HK-2 (cell line): ENCODE data around the gene CAMTA1.

Source experiments
- DNase-seq: peaks from one replicate; pipeline ENCODE4 v3.0.0-alpha.2; 2018; ENCODE audit not compliant: unreplicated experiment

CAMTA1 gene

DNA sequence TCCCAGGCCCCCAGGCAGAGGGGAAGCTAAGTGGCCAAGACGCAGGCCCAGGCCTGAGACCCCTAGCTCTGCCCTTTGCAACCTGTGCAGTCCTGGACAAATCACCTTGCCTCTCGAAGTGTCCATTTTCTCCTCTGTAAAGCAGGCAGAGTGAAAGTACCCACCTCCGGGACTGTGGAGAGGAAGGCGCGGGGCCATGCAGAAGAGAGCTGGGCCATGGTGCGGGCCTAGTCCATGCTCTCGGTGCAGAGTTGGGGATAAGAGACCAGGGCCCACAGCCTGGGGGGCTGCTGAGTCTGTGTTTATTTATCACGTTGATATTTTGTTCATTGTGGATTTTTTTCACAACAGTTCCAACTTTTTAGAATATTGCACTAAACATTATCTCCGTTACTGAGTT is 825.7 kb downstream of the CAMTA1 start:
- no peak for DNase-seq

DNA sequence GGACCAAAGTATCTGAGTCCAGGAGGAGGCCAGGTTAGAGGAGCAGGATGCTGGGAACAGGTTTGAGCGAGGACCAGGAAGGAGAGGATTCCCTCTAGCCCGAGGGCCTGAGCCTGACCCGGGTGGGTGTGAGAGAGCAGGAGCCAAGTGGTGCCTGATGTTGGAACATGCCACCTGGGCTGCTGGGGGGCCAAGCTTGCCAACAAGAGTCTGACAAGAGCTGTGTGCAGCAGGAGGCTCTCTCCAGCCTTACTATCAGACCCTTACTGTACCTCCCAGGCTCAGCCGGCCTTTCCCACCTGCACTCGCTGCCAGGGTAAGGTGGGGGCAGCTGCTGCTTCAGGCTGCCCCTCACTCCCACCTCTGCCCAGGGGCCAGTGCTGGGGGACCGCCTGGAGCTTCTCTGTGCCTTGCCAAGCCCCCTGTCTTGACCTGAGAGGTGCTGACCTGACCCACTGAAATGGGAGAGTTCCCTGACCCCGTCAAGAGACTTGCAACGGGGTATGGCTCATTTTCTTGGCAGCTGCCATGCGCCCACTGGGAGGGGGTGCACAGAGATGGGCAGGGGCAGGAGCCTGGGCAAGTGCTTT is 826.3 kb downstream of the CAMTA1 start:
- no peak for DNase-seq

DNA sequence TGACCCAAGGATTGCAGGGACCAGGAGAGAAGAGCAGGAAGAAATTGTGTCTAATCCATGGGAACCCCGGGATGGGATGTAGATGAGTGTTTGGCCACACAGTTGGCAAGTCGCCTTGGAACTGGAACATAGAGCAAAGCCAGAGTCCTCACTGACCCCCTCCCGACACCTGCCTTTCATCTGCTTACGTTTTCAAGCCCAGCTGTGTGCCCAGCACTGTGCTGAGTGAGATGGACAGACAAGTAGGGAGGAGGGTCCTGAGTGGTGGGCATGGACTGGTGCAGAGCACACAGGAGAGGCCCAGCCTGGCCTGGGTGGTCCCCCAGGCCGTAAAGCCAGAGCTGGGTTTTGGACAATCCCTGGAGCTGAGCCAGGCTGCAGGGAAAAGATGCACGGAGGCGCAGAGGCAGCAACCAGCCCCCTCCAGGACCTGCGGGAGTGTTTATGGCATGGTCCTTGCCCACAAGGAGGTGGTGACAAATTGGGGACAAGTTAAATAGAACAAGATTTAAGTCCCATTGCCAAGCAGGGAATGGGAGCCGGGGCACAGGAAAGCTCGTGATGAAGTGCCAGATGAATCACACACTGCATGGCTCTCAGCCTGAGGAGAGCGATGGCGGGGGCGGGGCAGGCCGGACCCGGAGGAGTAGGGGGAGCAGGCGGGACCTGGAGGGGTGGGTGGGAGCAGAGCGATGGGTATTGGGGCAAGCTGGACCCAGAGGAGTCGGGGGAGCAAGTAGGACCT is 828.0 kb downstream of the CAMTA1 start:
- DNase-seq, result no peak

DNA sequence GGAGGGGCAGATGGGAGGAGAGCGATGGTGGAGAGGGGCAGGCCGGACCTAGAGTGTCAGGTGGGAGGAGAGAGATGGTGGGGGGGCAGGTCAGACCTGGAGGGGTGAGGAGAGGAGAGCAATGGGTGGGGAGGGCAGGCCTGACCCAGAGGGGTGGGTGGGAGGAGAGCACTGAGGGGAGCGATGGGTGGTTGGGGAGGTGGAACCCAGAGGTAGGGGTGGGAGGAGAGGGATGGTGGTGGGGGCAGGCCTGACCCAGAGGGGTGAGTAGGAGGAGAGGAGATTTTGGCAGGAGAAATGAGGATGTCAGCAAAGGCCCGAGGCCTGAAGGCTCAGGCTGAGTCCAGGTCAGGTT is 828.6 kb downstream of the CAMTA1 start:
- DNase-seq, result no peak

DNA sequence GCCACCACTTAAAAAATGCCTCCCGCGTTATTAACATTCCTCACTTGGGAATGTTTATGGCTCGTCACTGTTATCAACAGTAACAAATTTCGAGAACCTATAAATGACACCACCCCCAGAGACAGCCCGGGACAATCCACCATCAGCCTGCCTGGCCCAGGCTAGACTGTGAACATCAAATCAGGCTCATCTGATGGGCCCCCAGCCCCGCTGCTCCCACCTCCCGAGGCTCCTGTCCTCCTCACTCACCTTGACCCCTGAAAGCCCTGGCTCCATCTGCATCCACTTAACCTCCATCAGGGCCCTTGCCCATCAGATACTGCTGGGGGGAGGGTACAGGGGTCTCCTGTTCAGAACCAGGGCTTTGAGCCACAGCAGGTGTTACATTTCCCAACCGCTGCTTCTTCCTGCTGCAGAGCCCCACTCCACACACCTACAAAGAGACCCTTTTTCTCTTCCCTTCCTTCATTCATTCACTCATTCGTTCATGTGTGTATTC is 829.4 kb downstream of the CAMTA1 start:
- DNase-seq, result no peak

DNA sequence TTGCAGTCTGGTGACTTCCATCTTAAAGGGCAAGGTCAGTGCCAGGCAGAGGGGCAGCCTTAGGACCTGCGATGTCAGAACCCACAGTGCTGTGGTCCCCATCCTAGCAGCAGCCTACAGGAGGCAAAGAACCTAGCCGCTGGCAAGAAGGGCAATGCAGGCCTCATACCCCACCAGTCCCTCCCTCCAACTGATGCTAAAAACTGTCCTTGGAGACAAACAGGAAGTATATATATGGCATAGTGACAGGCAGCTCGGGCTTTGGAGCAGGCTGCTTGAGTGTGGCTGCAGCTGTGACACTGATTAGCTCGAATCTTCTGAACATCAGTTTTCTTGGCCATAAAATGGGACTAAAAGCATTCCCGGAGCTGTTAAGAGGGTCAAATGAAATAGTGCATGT is 829.9 kb downstream of the CAMTA1 start:
- DNase-seq, result no peak

DNA sequence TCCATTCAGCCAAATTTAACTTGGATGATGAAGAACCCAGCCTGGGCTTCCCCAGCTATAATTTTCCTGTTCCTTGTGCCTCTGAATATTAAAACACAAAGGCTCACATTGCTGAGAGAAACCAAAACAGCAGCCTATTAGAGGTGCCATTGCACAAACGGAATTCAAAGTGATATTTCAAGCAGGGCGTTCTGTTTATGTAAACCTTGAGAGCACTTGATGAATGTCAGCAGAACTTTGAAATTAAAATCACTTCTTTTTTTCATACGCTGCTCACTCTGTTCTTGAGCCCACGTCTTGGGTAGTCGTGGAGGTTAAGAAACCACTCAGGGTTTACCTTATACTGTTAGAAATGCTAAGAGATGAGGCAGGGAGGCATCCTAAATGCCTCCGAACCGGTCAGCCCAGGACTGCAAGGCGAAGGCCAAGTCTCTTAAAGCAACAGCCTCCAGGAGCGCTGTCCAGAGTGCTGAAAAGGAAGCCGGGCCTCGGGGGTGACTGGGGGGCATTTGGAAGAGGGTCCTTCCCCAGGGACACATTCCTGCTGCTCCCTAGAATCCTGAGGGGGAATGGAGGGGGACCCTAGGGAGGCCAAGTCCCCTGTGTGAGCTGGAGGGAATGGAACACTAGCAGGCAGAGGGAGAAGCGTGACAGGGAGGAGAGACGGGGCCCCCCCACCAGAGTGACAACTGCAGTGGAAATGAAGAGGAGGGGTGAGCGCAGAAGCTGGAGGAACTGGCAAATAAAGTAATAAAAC is 831.0 kb downstream of the CAMTA1 start:
- DNase-seq, result peak; percentile 31

DNA sequence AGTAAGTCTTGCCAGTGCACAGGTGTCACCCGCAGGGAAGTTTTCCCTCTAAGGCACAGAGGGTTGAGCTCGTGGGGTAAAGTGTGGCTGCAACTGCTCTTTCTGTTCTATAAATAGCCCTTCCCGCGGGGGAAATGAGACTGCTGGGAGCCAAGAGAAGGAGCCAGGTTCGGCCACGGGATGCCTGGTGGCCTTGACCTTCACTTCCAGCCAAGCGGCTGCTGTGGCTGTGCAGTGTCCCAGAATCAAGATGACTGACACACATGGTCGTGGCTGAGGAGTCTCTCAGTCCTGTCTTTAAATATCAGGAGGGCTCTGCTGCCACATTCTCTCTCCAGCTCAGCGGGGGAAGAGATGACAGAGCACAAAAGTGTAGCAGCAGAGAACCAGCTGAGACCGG is 831.7 kb downstream of the CAMTA1 start:
- DNase-seq, result no peak

DNA sequence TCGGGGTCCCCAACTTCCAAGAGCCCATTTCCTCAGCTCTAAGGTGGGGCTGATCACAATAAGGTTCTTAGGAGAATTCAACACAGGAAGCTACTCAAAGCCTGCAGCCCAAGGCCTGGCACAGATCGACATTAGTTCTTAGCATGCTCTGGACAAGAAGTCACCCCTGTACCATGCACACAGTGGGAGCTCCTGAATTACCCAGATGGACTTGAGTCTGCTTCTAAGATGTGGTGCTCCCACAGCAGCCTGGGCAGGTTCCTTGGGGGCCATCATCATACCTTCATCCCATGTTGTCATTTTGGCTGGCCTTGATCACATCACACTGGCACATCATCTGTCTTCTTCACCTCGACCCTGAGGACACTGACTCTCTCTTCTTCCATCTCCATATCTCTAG is 832.6 kb downstream of the CAMTA1 start:
- DNase-seq, result no peak

DNA sequence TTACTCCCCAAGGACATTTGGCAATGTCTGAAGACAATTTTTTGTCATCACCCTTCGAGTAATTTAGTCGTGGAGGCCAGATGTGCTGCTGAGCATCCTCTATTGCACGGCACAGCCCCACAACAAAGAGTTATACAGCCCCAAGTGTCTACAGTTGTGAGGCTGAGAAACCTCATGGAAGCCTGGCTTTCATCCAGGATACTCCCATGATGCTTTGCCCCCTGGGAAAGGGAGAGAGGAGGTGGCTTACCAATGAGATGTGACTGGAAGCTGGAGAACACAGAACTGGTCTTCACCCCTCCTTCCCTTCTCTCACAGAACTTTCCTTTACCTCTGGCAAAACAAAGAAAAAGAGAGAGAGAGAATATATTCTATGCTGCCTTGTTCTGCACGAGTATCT is 834.9 kb downstream of the CAMTA1 start:
- DNase-seq, result no peak

DNA sequence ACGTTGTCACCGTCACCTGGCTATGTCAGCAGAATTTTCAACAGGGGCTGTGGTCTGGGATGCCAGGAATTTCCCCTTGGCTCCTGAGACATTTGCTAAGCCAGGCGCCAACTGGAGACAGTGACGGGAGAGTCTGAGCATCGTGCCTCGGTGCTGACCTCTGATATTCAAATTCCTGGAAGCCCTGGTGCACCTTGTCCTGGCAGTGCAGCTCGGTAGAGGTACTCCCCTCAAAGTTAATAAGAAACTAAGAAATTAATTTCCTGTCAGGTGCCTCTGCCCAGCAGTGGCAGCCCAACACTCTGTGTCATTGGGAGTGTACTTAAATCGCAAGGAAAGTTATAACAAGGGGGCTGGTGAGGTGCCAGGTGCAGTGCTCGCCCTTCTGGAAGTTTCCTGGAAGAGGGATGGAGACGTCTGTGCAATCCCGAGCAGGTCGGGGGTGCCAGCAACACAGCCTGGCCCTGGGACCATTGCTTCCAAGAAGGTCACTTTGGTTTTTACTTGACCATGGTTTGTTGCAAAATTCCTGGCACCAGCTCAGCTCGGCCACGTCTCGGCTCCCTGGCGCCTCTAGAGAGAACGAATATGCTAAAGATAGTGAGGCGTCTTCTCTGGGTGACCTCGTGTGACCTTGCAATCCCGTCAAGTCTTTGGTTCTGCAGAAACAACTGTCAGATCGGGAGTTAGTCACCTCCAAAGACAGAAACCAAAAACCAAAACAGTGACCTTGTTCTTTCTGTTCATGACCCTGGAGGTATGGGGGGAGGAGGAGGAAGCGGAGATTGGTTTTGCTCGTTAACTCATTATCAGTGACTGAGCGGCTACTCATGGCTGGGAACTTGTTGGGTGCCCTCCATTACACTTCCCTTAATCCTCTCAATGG is 836.3 kb downstream of the CAMTA1 start:
- peak; percentile 30 for DNase-seq

DNA sequence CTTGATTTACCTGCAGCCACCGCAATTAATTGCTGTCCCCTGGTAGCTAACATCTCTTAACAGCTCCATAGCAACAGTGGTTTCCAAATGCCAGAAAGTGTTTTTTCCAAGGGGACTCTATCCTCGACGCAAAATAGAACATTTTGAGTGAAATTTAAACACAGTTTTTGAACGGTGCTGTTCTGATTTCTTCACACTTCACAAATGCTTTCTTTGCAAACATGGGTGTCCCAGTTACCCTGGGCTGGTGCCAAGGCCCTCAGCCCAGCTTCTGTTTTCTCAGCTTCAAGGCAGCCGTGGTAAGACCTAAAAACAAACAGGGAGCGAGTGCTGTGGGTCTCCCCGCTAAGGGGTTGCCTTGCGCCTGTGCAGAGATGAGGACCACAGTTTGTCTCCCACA is 838.6 kb downstream of the CAMTA1 start:
- no peak for DNase-seq

DNA sequence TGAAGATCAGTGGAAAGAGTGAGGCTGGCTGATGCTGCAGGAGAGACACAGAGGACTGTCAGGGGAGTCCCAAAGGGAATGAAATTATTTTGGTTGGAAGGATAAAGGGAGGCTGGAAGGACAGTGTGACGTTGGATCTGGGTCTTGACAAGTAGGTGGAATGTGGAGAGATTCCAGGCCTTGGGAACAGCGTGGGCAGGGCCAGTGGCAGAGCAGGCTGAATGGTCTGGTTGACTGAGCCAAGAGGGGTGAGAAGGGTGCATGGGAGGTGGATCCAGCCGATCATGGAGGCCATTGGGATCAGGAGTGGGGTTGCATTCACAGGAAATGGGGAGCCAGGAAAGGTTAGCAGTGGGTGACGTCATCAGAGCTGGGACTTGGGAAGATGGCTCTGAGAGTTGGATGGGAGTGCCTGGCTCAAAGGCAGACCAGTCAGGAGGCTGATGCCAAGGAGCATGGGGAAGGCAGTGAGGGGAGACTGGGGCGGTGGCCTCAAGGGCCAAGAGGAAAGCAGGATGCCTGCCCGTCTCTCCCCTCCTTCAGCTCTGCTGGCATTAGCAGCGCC is 839.6 kb downstream of the CAMTA1 start:
- DNase-seq, result no peak

DNA sequence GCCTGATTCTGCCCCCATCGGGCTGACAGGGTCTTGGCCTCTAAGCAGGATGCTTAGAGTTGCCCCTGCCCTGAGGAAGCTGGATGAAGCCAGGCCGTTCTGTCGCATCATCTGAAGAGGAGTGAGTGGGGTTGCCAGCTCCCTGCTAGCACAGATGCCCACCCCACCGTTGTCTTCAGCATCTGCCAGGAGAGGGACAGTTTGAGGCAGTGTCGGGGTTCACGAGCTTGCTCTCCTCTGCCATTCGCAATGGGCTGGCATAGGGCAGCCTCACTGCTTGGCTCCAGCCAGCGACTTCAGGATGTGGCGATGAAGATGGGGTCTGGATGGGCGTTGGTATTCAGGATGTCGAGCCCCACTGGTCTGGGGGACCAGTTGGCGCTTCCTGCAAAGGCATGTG is 840.1 kb downstream of the CAMTA1 start:
- no peak for DNase-seq

DNA sequence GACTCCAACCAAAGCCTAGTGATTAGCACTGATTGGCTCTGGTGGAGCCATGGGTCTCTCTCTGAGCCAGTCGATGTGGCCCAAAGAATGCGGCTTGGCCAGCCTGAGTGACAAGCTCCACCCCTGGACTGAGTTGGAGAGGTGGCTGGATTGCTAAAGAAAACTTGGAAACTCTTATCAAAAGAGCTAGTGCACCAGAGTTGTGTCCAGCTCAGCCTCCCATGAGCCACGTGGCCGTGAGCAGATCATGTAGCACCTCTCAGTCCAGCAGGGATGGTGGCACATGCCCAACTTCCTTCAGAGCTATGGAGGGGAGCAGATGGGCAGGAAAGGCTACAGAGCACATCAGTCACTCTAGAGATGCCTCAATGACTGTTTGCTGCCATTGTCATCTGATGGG is 843.0 kb downstream of the CAMTA1 start:
- DNase-seq, result no peak

DNA sequence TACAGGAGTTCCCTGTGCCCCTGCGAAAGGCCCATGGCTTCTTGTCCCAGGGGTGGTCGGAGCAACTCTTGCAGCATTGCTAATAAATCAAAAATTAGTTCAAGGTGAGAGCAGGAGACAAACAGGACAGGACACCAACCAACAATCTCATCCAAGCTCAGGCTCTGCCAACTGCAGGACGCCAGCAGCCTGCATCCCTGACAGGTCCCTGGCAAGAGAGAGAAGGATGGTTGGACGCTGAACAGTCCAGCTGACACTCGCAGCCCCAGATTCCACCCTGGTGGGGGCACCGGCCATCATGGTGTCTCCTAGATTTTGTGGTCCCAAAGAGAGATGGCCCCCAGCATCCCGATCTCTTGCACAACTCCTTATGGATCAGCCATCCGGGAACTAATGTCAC is 843.8 kb downstream of the CAMTA1 start:
- DNase-seq, result no peak

DNA sequence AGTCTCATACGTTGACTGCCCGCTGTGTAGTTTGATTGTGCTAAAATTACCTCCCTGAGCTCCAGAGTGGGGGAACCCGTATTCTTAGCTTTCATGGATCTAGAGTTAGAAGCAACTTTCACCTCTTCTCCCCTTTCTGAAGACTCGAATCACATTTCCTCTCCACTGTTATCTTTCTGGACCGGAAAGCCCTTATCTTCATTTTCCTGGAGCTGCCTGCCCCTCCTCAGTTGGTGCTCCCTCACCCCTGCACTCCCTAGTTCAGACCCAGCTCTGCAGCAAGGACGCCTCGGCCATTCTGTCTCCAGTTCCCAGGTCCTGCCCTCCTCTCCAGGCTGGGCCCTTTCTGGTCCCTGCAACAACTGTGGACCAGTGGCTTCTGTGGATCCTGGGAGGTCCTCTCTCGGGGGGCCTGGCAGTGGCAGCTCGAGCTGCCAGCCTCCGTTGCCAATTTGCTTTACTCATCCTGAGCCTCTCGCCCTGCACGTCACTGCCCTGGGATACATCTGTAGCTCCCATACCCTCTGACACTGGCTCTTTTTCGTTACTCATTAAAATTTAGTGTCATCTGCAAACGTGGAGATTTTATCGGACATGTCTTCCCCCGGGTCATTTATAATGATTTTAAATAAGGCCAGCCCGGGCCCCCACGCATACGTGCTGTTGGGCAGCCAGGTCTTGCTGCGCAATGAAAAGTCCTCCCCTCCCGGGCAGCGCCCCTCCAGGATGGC is 844.4 kb downstream of the CAMTA1 start:
- DNase-seq, result no peak

DNA sequence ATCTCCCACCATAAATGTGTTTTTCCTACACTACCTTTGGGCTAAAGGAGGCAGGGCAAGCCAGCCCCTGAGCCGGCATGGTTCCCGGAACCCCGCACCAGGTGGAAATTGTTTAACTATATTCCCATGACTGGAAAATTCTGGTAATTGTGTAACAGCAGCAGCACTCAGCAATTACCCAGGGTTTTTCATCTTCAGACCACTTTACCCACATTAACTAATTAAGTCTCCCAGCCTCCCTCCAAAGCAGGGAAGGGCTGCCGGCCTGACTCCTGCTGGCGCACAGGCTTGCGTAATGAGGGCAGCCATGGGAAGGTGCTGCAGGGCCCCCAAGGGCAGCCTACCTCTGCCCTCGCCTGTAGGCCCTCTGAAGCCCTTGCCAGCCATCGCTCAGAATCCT is 845.1 kb downstream of the CAMTA1 start:
- no peak for DNase-seq

DNA sequence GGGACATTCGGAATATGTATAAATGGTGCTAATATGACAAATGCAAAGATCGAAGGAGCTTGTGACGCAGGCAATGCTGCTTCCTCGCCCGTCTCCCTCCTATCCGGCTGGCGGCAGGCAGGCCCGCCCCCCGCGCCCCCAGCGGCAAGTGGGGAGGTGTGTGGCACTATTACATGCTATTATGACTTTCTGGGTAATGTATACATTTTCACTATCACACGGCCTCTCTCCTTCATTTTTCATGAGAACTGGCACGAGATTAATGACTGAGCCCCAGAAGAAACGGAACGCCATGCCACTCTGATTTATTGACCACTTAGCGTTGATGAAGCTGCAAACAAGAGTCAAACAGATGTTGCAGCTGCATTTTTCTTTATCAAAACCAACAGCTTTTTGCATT is 846.9 kb downstream of the CAMTA1 start:
- DNase-seq, result no peak

DNA sequence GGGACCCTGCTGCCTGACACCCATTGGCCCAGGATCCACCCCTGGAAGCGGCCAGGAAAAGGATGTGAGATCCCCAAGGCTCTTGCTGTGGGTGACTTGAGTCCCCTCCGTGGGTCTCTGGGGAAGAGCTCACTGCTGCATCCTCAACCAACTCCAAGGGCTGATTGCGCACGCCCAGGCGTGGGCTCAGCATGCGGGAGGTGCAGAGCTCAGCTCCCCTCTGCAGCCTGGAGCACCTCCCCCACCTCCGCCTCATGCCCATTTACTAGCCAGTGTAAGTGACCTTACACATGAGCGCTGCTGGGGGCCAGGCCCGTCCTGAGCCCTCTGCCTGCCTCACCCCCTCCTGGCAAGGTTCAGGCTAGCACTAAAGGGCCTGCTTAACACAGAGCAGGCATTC is 847.4 kb downstream of the CAMTA1 start:
- no peak for DNase-seq
